H1 (cell line): ENCODE results near the gene SRPX. TPM values are rescaled to one million over a fixed set of nuclear protein-coding genes. Genes with fewer than 3 reads are reported as not detected.

Source experiments
- CTCF ChIA-PET: fragments of 300-600 bp; sonication (Branson Sonifier 250); formaldehyde crosslinking; loops from one replicate; lab custom pipeline; 2021; ENCODE audit not compliant: partially characterized antibody; lab: Charles Lee
- POLR2A ChIA-PET: fragments of 300-600 bp; sonication (Branson Sonifier 250); formaldehyde crosslinking; loops from one replicate; lab custom pipeline; 2021; ENCODE audit warnings: inconsistent platforms; ENCODE audit not compliant: partially characterized antibody; lab: Charles Lee
- DNase-seq, 2 experiments: peaks; one replicate each; pipeline versions ENCODE4 v3.0.0 to v3.0.0-alpha.2; 2010 to 2022; ENCODE audit warnings: low spot score in 2 of 2, low read depth in 1 of 2, mixed read lengths in 1 of 2
- FAIRE-seq: peaks from 2 replicates; lab custom pipeline; 2011; peaks lifted over from hg19 to GRCh38; lab: Jason Lieb, UNC
- H2AFZ ChIP-seq: 2 replicates; pipeline ENCODE4 v1.8.1; 2012; ENCODE audit warnings: low read length, inconsistent platforms
- H2AK5ac ChIP-seq: 2 replicates; pipeline ENCODE4 v1.6.1; 2013; ENCODE audit warnings: low read depth, low read length
- H2BK120ac ChIP-seq: replicated peaks from 2 replicates; pipeline ENCODE3; 2013; ENCODE audit warnings: low read depth, low read length, inconsistent platforms
- H2BK12ac ChIP-seq: 2 replicates; pipeline ENCODE4 v1.6.1; 2013; ENCODE audit warnings: low read depth, low read length
- H2BK15ac ChIP-seq: 2 replicates; pipeline ENCODE4 v1.6.1; 2013; ENCODE audit warnings: low read length
- H2BK20ac ChIP-seq: 2 replicates; pipeline ENCODE4 v1.6.1; 2013; ENCODE audit warnings: low read length
- H2BK5ac ChIP-seq: 2 replicates; pipeline ENCODE4 v1.6.1; 2013; ENCODE audit warnings: low read depth, low read length
- H3K14ac ChIP-seq: 2 replicates; pipeline ENCODE4 v1.6.1; 2013; ENCODE audit warnings: inconsistent platforms; ENCODE audit not compliant: insufficient read length
- H3K18ac ChIP-seq: 2 replicates; pipeline ENCODE4 v1.6.1; 2013; ENCODE audit warnings: low read length; ENCODE audit errors: extremely low read depth
- H3K23ac ChIP-seq: 2 replicates; pipeline ENCODE4 v1.6.1; 2013; ENCODE audit warnings: inconsistent platforms; ENCODE audit not compliant: insufficient read length
- H3K23me2 ChIP-seq: 2 replicates; pipeline ENCODE4 v1.6.1; 2013; ENCODE audit warnings: low read depth, low read length
- H3K27ac ChIP-seq: 2 replicates; pipeline ENCODE4 v1.6.1; 2011; ENCODE audit warnings: low read depth, low read length, inconsistent platforms
- H3K27me3 ChIP-seq, 4 experiments: replicated peaks in 1 of 4; 1 replicate in 1 of 4; 2 replicates in 3 of 4; pipeline versions ENCODE4 v1.6.1 to v1.8.1; 2011 to 2013; ENCODE audit warnings: low read length in 3 of 4, mild to moderate bottlenecking in 3 of 4, inconsistent platforms in 2 of 4, mixed read lengths in 2 of 4, moderate library complexity in 1 of 4; ENCODE audit not compliant: control insufficient read depth in 3 of 4, insufficient read depth in 3 of 4; ENCODE audit errors: extremely low read depth in 1 of 4
- H3K36me3 ChIP-seq, 4 experiments: 2 replicates each; pipeline versions ENCODE4 v1.6.1 to v1.8.1; 2011 to 2013; ENCODE audit warnings: mild to moderate bottlenecking in 4 of 4, low read length in 3 of 4, moderate library complexity in 2 of 4, control low read depth in 1 of 4, inconsistent platforms in 1 of 4; ENCODE audit not compliant: insufficient read depth in 4 of 4, control insufficient read depth in 2 of 4
- H3K4ac ChIP-seq: replicated peaks from 2 replicates; pipeline ENCODE3; 2013; ENCODE audit warnings: low read length, low read depth, mixed read lengths, inconsistent platforms; ENCODE audit not compliant: insufficient read length
- H3K4me1 ChIP-seq, 4 experiments: replicated peaks in 1 of 4; 1 replicate in 1 of 4; 2 replicates in 3 of 4; pipeline versions ENCODE4 v1.6.1 to v1.8.1; 2011 to 2013; ENCODE audit warnings: low read length in 3 of 4, inconsistent platforms in 2 of 4, mixed read lengths in 1 of 4; ENCODE audit not compliant: insufficient read depth in 4 of 4, control insufficient read depth in 3 of 4
- H3K4me2 ChIP-seq, 2 experiments: 2 replicates each; pipeline versions ENCODE4 v1.6.1 to v1.8.1; 2011 to 2013; ENCODE audit warnings: low read depth in 2 of 2, low read length in 2 of 2, control low read depth in 1 of 2, inconsistent platforms in 1 of 2, mild to moderate bottlenecking in 1 of 2; ENCODE audit not compliant: insufficient read depth in 1 of 2
- H3K4me3 ChIP-seq, 4 experiments: fragments of 200-600, 300-600 bp in 1 of 4; sonication (generic), shearing (Covaris generic), sonication (Bioruptor Twin) in 1 of 4; 2 replicates each; pipeline versions ENCODE4 v1.5.1 to v1.8.1; 2011 to 2016; ENCODE audit warnings: low read length in 4 of 4, low read depth in 3 of 4, control low read depth in 2 of 4, inconsistent platforms in 2 of 4, mild to moderate bottlenecking in 2 of 4, mixed read lengths in 1 of 4, moderate library complexity in 1 of 4; ENCODE audit not compliant: insufficient read depth in 2 of 4; ENCODE audit errors: extremely low read depth in 1 of 4
- H3K56ac ChIP-seq: replicated peaks from 2 replicates; pipeline ENCODE3; 2013; ENCODE audit warnings: low read depth, mild to moderate bottlenecking, mixed read lengths, low read length, inconsistent platforms; ENCODE audit not compliant: insufficient read length
- H3K79me1 ChIP-seq: 2 replicates; pipeline ENCODE4 v1.6.1; 2013; ENCODE audit warnings: low read depth, low read length, control low read depth
- H3K79me2 ChIP-seq, 2 experiments: 2 replicates each; pipeline versions ENCODE4 v1.6.1 to v1.8.1; 2012 to 2013; ENCODE audit warnings: low read length in 2 of 2, mild to moderate bottlenecking in 2 of 2, inconsistent platforms in 1 of 2; ENCODE audit not compliant: insufficient read depth in 2 of 2, control insufficient read depth in 1 of 2
- H3K9ac ChIP-seq, 4 experiments: replicated peaks in 1 of 4; 1 replicate in 1 of 4; 2 replicates in 3 of 4; pipeline versions ENCODE4 v1.6.1 to v1.8.1; 2011 to 2013; ENCODE audit warnings: low read depth in 3 of 4, low read length in 3 of 4, control low read depth in 2 of 4, mild to moderate bottlenecking in 2 of 4, moderate library complexity in 2 of 4, inconsistent platforms in 1 of 4; ENCODE audit errors: extremely low read depth in 1 of 4
- H3K9me3 ChIP-seq, 2 experiments: 2 replicates each; pipeline versions ENCODE4 v1.6.1 to v1.8.1; 2012 to 2013; ENCODE audit warnings: mild to moderate bottlenecking in 2 of 2, moderate library complexity in 2 of 2, control low read depth in 1 of 2, inconsistent platforms in 1 of 2, low read depth in 1 of 2, low read length in 1 of 2, mixed read lengths in 1 of 2; ENCODE audit not compliant: insufficient read depth in 2 of 2
- H4K20me1 ChIP-seq, 2 experiments: replicated peaks in 1 of 2; 2 replicates each; pipeline versions ENCODE3 to v1.8.1; 2011 to 2013; ENCODE audit warnings: inconsistent platforms in 2 of 2, low read length in 2 of 2, mild to moderate bottlenecking in 1 of 2; ENCODE audit not compliant: insufficient read depth in 2 of 2, control insufficient read depth in 1 of 2
- H4K5ac ChIP-seq: 2 replicates; pipeline ENCODE4 v1.6.1; 2013; ENCODE audit warnings: low read length, low read depth, mixed read lengths, inconsistent platforms; ENCODE audit not compliant: insufficient read length
- H4K8ac ChIP-seq: 2 replicates; pipeline ENCODE4 v1.8.0; 2013; ENCODE audit warnings: mild to moderate bottlenecking, moderate library complexity, low read length, inconsistent platforms; ENCODE audit not compliant: insufficient read depth; ENCODE audit errors: extremely low read depth
- H4K91ac ChIP-seq: replicated peaks from 2 replicates; pipeline ENCODE3; 2013; ENCODE audit warnings: low read length, mixed read lengths, inconsistent platforms; ENCODE audit not compliant: insufficient read length
- CEBPB ChIP-seq: IDR thresholded peaks from 2 replicates; pipeline ENCODE4 v1.6.1; 2012; ENCODE audit warnings: low read depth, low read length
- TCF12 ChIP-seq: IDR thresholded peaks from 2 replicates; pipeline ENCODE4 v1.6.1; 2011; ENCODE audit warnings: low read depth, mild to moderate bottlenecking, low read length
- WGBS, 2 experiments: shearing (Covaris generic) in 1 of 2; methylation state at CpG; one replicate each; pipeline versions ENCODE4 v1.1.6 to v1.1.7; 2013 to 2015; ENCODE audit warnings: low lambda C conversion rate in 2 of 2, mixed read lengths in 2 of 2, inconsistent platforms in 1 of 2, low coverage in 1 of 2, missing lambda C conversion rate in 1 of 2; ENCODE audit not compliant: insufficient replicate concordance in 2 of 2, insufficient coverage in 1 of 2, insufficient read length in 1 of 2; ENCODE audit errors: extremely low coverage in 1 of 2, missing lambda C conversion rate in 1 of 2; 5-methylcytosine and 5-hydroxymethylcytosine counted together
- polyA plus RNA-seq, 7 experiments: library from polyadenylated mRNA; depleted of rRNA in 3 of 7; stranded (reverse) in 5 of 7; unstranded in 2 of 7; fragments of >200 nt in 5 of 7; fragments of 200-250 nt in 2 of 7; gene quantifications; 1 replicate in 5 of 7; 2 replicates in 1 of 7; 4 replicates in 1 of 7; pipeline versions ENCODE4 v1.2.1 to v1.2.3, GENCODE V29; 2011 to 2013; ENCODE audit warnings: missing spikeins in 2 of 7, mixed read lengths in 2 of 7
- total RNA-seq: library from RNA; stranded (reverse); fragmentation: NEBNext Ultra II Directional; extraction: Animal tissue kit (Norgen Biotek cat#: 25700); gene quantifications from 2 replicates; pipeline ENCODE4 v1.2.1, GENCODE V29; 2021

SRPX gene
- total and polyA plus RNA-seq, 2 of the 8 experiments (the other 6 are each of a cell fraction or from before 2014, with no cell fraction given) = 7.6 to 10.4 TPM

DNA sequence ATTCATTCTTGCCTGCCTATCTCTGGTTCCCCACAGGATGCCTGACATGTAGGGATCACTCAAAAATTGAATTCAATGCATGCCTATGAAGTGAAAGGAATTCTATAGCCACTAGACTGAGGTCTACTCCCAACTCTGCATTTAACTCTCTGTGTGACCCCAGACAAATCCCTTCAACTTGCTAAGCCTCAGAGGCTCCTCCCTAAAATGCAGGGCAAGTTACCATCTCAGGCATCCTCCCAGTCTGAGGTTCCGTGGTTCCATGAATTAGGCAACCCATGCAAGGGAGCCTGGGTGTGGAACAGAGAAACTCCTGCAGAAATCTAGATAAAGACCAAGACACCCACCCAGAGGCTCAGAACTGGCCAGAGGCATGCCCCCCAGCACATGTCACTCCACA lies 6.6 kb downstream of the SRPX start:
- Histone ChIP-seq H3K36me3 (no peaks in the 10 kb centered on the region), H4K91ac (no peak overlapping the region), H2BK15ac (no peak overlapping the region), H4K20me1 (no peaks in the 10 kb centered on the region), H3K56ac (no peak overlapping the region), H2AFZ (no peak overlapping the region), H3K4me2 (no peak overlapping the region), H3K27ac (no peak overlapping the region)
- POLR2A ChIA-PET = no interaction called here
- no peak for TF ChIP-seq TCF12
- no peak for TF ChIP-seq CEBPB
- TF ChIP-seq, all 59 proteins: peak for 0
- H3K27me3 ChIP-seq = no peaks in the 10 kb centered on the region; a peak in 1 of 7 replicates
- WGBS, 2 experiments = 100% methylated on average over 1 of the region's 1 CpG; no CpG with 5 or more reads in 1 of the 2 experiments
- H3K4me1 ChIP-seq = no peaks in the 10 kb centered on the region
- H2BK120ac ChIP-seq = no peak overlapping the region
- DNase-seq (no peak), FAIRE-seq (no peak)
- H3K9ac ChIP-seq = no peak overlapping the region
- H3K4ac ChIP-seq = no peak overlapping the region
- H3K18ac ChIP-seq = no peak overlapping the region
- H3K23me2 ChIP-seq = no peaks in the 10 kb centered on the region
- H3K23ac ChIP-seq = no peak overlapping the region
- no peak overlapping the region for H4K5ac ChIP-seq
- no peak overlapping the region for H3K4me3 ChIP-seq
- no peak overlapping the region for H2BK5ac ChIP-seq
- CTCF ChIA-PET = no interaction called here
- H3K9me3 ChIP-seq = no peaks in the 10 kb centered on the region
- H2BK12ac ChIP-seq = no peak overlapping the region
- no peaks in the 10 kb centered on the region for H3K79me2 ChIP-seq
- H3K14ac ChIP-seq = no peak overlapping the region
- no peak overlapping the region for H4K8ac ChIP-seq
- no peaks in the 10 kb centered on the region for H3K79me1 ChIP-seq
- no peak overlapping the region for H2BK20ac ChIP-seq
- no peak overlapping the region for H2AK5ac ChIP-seq
